Naive B cell (primary cell): ENCODE data around the gene ATP5IF1. TPM values are rescaled to one million over a fixed set of nuclear protein-coding genes. Genes with fewer than 3 reads are reported as not detected.

ENCODE experiments used
- ATAC-seq, 2 donors: fragments of 150-1000 bp; cut with Tn5 transposase; 2 replicates each; pipeline ENCODE4 v1.10.0; 2021; ENCODE audit warnings: low read depth in 2 of 2, mild to moderate bottlenecking in 2 of 2, moderate library complexity in 2 of 2
- DNase-seq: peaks from one replicate; pipeline ENCODE4 v3.0.0; 2022
- H3K27ac Mint-ChIP-seq, 6 donors: one replicate each; pipeline ENCODE4 v1.8.0; 2020 to 2022; ENCODE audit warnings: mild to moderate bottlenecking in 6 of 6, mixed read lengths in 6 of 6, moderate library complexity in 5 of 6, inconsistent platforms in 2 of 6
- H3K27me3 Mint-ChIP-seq, 3 donors: one replicate each; pipeline ENCODE4 v1.8.0; 2021 to 2022; ENCODE audit warnings: mixed read lengths in 3 of 3, mild to moderate bottlenecking in 1 of 3
- H3K36me3 Mint-ChIP-seq, 2 donors: one replicate each; pipeline ENCODE4 v1.8.0; 2020 to 2022; ENCODE audit warnings: mixed read lengths in 2 of 2, inconsistent platforms in 1 of 2, mild to moderate bottlenecking in 1 of 2
- H3K4me1 Mint-ChIP-seq, 3 donors: one replicate each; pipeline ENCODE4 v1.8.0; 2020 to 2022; ENCODE audit warnings: mixed read lengths in 3 of 3, inconsistent platforms in 1 of 3, mild to moderate bottlenecking in 1 of 3, moderate library complexity in 1 of 3
- H3K4me3 Mint-ChIP-seq, 8 donors: one replicate each; pipeline ENCODE4 v1.8.0; 2020 to 2022; ENCODE audit warnings: mild to moderate bottlenecking in 8 of 8, mixed read lengths in 8 of 8, moderate library complexity in 8 of 8, inconsistent platforms in 2 of 8
- H3K9me3 Mint-ChIP-seq, 7 donors: one replicate each; pipeline ENCODE4 v1.8.0; 2020 to 2022; ENCODE audit warnings: mixed read lengths in 7 of 7, mild to moderate bottlenecking in 5 of 7, inconsistent platforms in 2 of 7, moderate library complexity in 1 of 7
- polyA plus RNA-seq, 6 donors: library from polyadenylated mRNA; unstranded; fragments of 300-500 nt; fragmentation: Illumina TruSeq; gene quantifications; one replicate each; pipeline ENCODE4 v1.2.3, GENCODE V29; 2021; ENCODE audit warnings: low read depth in 6 of 6

The ATP5IF1 gene
- polyA plus RNA-seq, 6 donors from 2014 or later = 369 to 762 (median 520) TPM

DNA sequence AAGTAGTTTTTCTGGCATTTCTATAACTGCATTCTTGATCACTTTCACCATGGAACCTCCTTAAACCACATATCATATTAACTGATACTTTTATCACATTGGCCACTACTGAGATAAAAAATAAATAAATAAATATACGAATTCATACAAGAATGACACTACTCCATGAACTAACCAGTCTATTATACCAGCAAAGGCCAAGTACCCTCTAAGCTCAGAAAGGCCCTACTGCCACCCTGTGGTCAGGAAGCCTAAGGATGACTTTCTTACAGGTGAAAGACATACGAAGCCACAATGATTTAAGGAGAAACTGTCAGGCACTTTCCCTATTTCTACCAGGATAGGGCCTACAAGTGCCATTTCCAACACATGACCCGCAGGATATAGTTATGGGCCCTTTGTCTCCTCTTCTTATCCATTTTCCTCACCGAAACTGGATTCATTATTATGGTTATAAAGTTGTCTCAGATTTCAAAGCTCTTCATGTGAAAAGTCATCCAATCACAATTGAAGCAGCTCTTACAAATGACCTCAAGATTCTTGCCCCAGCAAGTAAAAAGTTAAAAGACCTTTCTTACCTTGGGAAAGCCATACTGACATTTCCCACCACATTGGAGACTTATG lies 27.0 kb upstream of the ATP5IF1 start:
- peak; percentile 61 for DNase-seq
- peak overlapping the region in 2 of 6 donors; percentile 38 to 71 for H3K27ac Mint-ChIP-seq
- no peak overlapping the region for H3K4me3 Mint-ChIP-seq
- peaks cover 0 to 5% (median 3%) of the 10 kb centered on the region in 3 donors for H3K4me1 Mint-ChIP-seq
- peak; percentile 83 to 91 for ATAC-seq
- no peaks in the 10 kb centered on the region for H3K9me3 Mint-ChIP-seq
- peaks cover 2 to 25% of the 10 kb centered on the region in 2 donors for H3K36me3 Mint-ChIP-seq
- no peaks in the 10 kb centered on the region for H3K27me3 Mint-ChIP-seq

DNA sequence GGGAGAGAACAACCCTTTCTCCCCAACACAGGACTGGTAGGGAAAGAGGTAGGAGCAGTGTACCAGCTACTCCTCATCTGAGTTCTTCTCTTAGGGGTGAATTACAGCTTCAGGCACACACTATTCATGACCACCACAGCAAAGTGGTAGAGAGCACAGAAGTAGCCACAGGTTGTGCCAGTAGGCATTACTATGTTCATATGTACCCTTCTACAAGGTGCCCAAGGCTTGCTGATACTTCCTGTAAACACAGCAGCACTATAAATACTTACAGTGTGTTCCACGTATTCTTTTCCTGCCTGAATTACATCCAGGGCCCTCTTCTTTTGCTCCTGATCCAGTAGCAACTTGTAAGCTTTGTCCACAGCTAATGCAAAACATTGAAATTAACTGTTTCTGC lies 26.2 kb upstream of the ATP5IF1 start:
- Mint-ChIP-seq H3K27ac (peak overlapping the region in 1 of 6 donors; percentile 16), H3K36me3 (peaks cover 0 to 22% of the 10 kb centered on the region in 2 donors), H3K4me1 (peaks cover 0 to 5% (median 3%) of the 10 kb centered on the region in 3 donors), H3K9me3 (no peaks in the 10 kb centered on the region), H3K4me3 (no peak overlapping the region), H3K27me3 (no peaks in the 10 kb centered on the region)
- ATAC-seq (no peak), DNase-seq (no peak)

DNA sequence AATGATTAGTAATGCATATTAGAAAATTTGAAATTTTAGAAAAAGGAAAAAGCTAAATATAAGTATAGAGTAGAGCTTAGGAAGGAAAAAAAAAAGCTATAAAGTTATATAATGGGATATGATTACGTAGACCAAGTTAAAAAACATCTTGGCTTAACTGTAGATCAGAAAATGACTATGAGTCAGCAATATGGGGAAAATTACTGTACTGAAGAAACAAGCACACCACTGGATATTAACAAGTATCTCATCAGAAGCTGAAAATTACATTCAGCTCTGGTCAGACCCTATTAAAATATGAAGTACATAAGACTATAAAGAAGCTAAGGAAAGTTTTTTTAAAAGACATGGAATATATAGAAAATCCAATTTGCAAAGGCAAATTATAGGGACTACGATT lies 22.6 kb upstream of the ATP5IF1 start:
- H3K27ac Mint-ChIP-seq = peak overlapping the region in 1 of 6 donors; percentile 14
- no peak for DNase-seq

DNA sequence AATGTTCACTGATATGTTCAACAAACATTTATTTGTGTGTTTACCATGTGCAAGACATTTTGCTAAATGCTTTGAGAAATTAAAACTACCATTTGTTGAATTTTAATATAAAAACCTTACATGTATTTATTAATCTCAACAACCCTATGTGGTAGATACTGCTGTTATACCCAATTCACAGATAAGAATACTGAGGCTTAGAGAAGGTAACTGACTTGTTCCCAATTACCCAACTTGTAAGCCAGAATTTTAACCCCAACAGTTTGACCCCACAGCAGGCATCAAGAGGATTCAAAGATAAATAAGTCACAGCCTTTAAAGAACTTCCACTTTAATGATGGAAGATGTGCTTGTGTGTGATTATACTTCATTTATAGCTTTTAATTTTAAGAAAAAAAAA lies 6.8 kb upstream of the ATP5IF1 start:
- Mint-ChIP-seq H3K36me3 (peaks cover 8 to 17% of the 10 kb centered on the region in 2 donors), H3K27ac (no peak overlapping the region), H3K4me1 (peaks cover 15 to 31% (median 18%) of the 10 kb centered on the region in 3 donors), H3K9me3 (no peaks in the 10 kb centered on the region), H3K27me3 (no peaks in the 10 kb centered on the region), H3K4me3 (peak overlapping the region in 1 of 8 donors; percentile 93)
- no peak for ATAC-seq
- DNase-seq = no peak

More for the DNA sequence above, 22.6 kb upstream of the ATP5IF1 start:
- Mint-ChIP-seq H3K9me3 (no peaks in the 10 kb centered on the region), H3K36me3 (peaks cover 0 to 11% of the 10 kb centered on the region in 2 donors), H3K4me3 (no peak overlapping the region), H3K4me1 (peaks cover 0 to 5% (median 3%) of the 10 kb centered on the region in 3 donors), H3K27me3 (no peaks in the 10 kb centered on the region)
- ATAC-seq = no peak

DNA sequence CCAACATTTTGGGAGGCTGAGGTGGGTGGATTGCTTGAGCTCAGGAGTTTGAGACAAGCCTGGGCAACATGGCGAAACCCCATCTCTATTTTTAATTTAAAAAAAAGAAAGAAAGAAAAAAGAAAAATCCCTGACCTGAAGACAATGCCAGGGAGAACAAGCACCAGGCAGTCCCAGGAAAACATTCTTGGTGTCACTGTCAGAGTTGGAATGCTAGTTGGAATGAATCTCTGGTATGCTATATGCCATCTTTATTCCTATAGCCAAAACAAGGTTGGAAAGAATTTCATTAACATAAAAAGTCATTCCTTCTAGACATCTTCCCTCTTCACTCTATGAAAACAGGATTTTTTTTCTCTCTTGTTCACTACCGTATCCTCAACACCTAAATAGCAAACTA lies 5.9 kb upstream of the ATP5IF1 start:
- H3K27ac Mint-ChIP-seq = no peak overlapping the region
- peaks cover 7 to 16% of the 10 kb centered on the region in 2 donors for H3K36me3 Mint-ChIP-seq
- H3K9me3 Mint-ChIP-seq = no peaks in the 10 kb centered on the region
- H3K4me1 Mint-ChIP-seq = peaks cover 15 to 31% (median 18%) of the 10 kb centered on the region in 3 donors
- no peak for ATAC-seq
- no peak for DNase-seq
- peak overlapping the region in 3 of 8 donors; percentile 16 to 93 (median 47) for H3K4me3 Mint-ChIP-seq
- no peaks in the 10 kb centered on the region for H3K27me3 Mint-ChIP-seq

DNA sequence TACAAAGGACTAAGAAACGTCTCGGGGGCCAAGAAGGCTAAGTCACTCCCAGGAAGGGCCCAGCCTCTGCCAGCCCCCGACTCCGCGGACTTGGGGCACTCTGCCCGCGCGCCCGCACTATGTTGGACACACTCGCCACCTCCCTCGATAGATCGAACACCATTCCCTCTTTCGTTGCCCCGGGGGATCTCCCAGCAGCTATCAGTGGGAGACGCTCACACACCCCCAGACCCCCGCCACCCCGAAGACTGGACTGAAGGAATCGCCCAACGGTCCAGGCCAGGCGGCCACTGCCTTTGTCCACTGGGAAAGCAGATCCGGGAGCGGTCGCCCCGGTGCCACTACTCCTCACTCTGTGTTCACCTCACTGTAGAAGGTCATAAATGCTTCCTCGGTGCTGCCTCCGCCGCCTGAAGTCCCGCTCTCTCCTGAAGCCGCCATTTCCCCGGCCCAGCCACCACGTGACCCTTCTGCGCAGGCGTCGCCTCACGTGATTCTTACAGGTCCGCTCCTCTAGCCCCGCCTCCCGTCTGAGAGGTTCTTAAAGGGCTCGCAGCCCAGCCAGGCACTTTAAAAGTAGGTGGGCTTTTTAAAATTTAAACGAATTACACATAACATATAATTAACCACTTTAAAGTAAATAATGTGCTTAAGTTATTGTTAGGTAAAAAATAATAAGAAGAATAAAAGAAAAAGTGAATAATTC lies 3.2 kb upstream of the ATP5IF1 start, which contains the start of gene DNAJC8:
DNAJC8 (minus strand) TSS at position 472 of the 706 bp plus-strand sequence; CDS start at position 441, 31 bp downstream.
- H3K36me3 Mint-ChIP-seq = peaks cover 0 to 7% of the 10 kb centered on the region in 2 donors
- DNase-seq (peak; percentile 89), ATAC-seq (peak; percentile 63 to 68)
- H3K27me3 Mint-ChIP-seq = no peaks in the 10 kb centered on the region
- peaks cover 15 to 31% (median 18%) of the 10 kb centered on the region in 3 donors for H3K4me1 Mint-ChIP-seq
- H3K27ac Mint-ChIP-seq = peak within 1 kb of the TSS; percentile 99 to 100 (median 100)
- H3K9me3 Mint-ChIP-seq = no peaks in the 10 kb centered on the region
- H3K4me3 Mint-ChIP-seq = peak within 1 kb of the TSS; percentile 93 to 100 (median 100)

DNA sequence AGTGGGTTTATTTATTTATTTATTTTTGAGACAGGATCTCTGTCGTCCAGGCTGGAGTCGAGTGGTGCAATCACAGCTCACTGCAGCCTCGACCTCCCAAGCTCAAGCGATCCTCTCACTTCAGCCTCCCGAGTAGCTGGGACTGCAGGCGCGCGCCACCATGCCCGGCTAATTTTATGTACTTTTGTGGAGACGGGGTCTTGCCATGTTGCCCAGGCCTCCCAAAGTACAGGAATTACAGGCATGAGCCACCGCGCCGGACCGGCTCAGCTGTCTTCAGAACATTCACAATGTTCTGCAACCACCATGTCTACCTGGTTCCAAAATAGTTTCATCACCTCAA lies 2.7 kb upstream of the ATP5IF1 start:
- H3K36me3 Mint-ChIP-seq = peaks cover 0 to 6% of the 10 kb centered on the region in 2 donors
- ATAC-seq (no peak), DNase-seq (no peak)
- no peaks in the 10 kb centered on the region for H3K9me3 Mint-ChIP-seq
- no peaks in the 10 kb centered on the region for H3K27me3 Mint-ChIP-seq
- H3K4me1 Mint-ChIP-seq = peaks cover 15 to 31% (median 18%) of the 10 kb centered on the region in 3 donors
- peak overlapping the region; percentile 58 to 100 (median 98) for H3K4me3 Mint-ChIP-seq
- H3K27ac Mint-ChIP-seq = peak overlapping the region in 5 of 6 donors; percentile 86 to 100 (median 99)

DNA sequence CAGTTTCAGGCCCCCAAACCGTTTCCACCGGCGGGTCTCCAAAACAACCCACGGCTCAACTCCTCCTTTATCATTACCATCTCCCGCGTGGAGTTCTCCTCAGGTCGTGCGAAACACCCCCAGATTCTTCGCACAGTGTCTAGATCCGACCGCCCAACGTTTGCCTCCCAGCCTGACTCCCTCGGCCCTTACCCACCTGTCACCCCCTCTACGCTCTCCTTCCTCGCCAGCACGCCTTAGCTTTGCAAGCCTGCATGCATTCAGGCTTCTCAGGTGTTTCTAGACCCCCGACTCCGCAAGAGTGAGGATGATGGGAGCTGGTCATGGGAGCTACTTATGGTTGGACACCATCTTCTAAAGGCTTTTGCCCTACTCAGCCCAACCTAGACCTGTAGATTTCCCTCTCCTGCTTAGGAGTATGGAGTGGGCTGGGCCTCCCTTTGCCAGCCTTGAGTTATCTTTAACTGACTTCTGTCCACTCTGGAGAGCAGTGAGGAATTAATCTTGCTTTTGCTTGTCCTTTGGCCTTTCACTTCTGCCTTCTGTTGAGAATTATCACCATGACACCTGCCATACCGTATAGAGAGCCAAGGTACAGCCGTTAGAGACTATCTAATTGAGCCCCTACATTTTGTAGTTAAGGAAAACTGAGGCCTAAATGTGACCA lies 865 bp downstream of the ATP5IF1 start:
- Mint-ChIP-seq H3K36me3 (no peaks in the 10 kb centered on the region), H3K4me3 (no peak overlapping the region), H3K4me1 (peaks cover 10 to 19% (median 11%) of the 10 kb centered on the region in 3 donors), H3K27ac (no peak overlapping the region), H3K9me3 (no peaks in the 10 kb centered on the region), H3K27me3 (no peaks in the 10 kb centered on the region)
- no peak for ATAC-seq
- DNase-seq = no peak

DNA sequence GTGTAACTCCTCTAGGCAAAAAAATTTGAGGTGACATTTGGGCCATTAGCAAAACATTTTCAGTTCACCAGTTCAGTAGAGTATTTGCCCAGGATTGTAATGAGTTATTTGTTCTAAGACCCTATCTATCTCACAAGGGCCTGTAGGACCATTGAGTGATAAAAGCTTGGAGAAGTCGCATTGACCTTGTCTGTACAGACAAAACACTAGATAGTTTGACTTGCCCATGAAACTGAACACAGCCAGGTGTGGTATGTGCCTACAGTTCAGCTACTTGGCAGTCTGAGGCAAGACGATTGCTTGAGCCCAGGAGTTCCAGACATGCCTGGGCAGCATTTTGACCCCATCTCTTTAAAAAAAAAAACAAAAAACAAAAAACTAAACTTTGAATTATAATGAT lies 3.1 kb downstream of the ATP5IF1 start:
- Mint-ChIP-seq H3K9me3 (no peaks in the 10 kb centered on the region), H3K4me3 (peak overlapping the region in 1 of 8 donors; percentile 41), H3K36me3 (no peaks in the 10 kb centered on the region), H3K4me1 (peaks cover 6 to 12% (median 8%) of the 10 kb centered on the region in 3 donors), H3K27ac (no peak overlapping the region), H3K27me3 (no peaks in the 10 kb centered on the region)
- DNase-seq (no peak), ATAC-seq (no peak)

DNA sequence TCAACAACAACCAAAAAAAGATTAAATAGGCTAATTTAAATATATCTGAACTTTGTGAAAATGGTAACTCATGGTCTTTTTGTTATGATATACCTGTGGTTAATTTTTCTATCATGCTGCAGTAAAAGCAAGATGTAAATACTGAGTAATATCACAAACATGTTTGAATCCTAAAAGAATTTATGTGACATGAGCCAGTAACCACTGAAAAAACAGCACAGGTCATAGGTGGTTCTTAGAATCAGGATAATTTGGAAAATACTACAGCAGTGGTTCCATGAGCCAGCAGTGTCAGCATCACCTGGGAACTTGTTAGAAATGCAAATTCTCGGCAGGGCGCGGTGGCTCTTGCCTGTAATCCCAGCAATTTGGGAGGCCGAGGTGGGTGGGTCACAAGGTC lies 4.1 kb downstream of the ATP5IF1 start:
- H3K4me3 Mint-ChIP-seq = no peak overlapping the region

DNA sequence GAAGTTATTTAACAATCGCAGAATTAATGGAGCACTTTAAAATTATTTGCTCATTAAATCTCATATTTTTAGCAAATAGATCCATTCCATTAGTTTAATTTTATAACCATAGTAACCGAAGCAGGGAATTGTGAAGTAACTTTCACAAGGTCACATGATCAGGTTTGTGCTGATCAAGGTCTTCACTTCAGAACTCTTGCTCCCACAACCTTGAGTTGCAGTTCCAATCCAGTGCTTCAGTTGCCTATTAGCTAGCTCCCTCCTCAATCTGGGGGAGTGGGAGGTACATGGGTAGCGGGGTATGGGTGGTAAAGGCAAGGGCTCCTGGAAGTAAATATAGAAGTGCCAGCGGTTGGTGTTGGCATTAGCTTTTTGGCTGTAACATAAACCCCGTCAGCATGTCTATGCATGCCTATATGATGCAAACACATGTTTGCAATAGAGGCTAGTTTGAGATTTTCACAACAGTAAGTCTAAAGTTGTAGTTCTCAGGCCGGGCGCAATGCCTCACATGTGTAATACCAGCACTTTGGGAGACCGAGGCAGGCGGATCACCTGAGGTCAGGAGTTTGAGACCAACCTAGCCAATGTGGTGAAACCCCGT lies 5.8 kb downstream of the ATP5IF1 start:
- Mint-ChIP-seq H3K36me3 (no peaks in the 10 kb centered on the region), H3K4me1 (peaks cover 21 to 28% (median 25%) of the 10 kb centered on the region in 3 donors), H3K9me3 (no peaks in the 10 kb centered on the region), H3K27ac (no peak overlapping the region), H3K4me3 (peak overlapping the region in 2 of 8 donors; percentile 9 to 44), H3K27me3 (no peaks in the 10 kb centered on the region)
- DNase-seq (no peak), ATAC-seq (no peak)

More for the DNA sequence above, 4.1 kb downstream of the ATP5IF1 start:
- H3K27me3 Mint-ChIP-seq = no peaks in the 10 kb centered on the region
- DNase-seq (no peak), ATAC-seq (no peak)
- H3K9me3 Mint-ChIP-seq = no peaks in the 10 kb centered on the region
- no peaks in the 10 kb centered on the region for H3K36me3 Mint-ChIP-seq
- H3K4me1 Mint-ChIP-seq = peaks cover 14 to 22% (median 16%) of the 10 kb centered on the region in 3 donors
- no peak overlapping the region for H3K27ac Mint-ChIP-seq

DNA sequence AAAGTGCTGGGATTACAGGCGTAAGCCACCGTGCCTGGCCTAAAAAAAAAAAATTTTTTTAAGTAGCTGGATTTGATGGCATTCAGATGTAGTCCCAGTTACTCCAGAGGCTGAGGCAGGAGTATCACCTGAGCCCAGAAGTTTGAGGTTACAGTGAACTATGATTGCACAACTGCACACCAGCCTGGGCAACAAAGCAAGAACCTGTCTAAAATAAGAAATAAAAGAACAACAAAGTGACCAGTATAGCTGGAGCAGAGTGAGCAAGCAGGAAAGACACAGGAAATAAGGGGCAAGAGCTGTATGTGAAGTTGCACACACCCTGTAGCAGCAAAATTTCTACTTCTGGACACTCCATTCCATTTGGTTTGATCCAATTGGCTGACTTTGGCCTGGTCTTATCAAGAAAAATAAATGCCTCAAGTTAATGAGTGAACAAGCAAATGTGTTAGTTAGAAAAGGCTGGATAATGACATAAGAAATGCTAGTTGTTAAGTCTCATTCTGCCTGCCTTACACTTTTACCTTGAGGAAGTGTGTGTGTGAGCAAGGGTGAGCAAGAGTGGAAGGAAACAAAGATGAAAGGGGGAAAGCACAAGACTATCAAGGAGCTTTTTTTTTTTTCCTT lies 7.9 kb downstream of the ATP5IF1 start:
- H3K4me3 Mint-ChIP-seq = peak overlapping the region; percentile 20 to 81 (median 68)
- no peaks in the 10 kb centered on the region for H3K27me3 Mint-ChIP-seq
- H3K9me3 Mint-ChIP-seq = no peaks in the 10 kb centered on the region
- H3K27ac Mint-ChIP-seq = peak overlapping the region; percentile 31 to 92 (median 82)
- ATAC-seq (no peak), DNase-seq (no peak)
- no peaks in the 10 kb centered on the region for H3K36me3 Mint-ChIP-seq
- H3K4me1 Mint-ChIP-seq = peaks cover 37 to 44% (median 44%) of the 10 kb centered on the region in 3 donors
